Measurements from ENCODE around the gene ILF2. TPM values are rescaled to one million over a fixed set of nuclear protein-coding genes. Genes with fewer than 3 reads are reported as not detected.
"Not testable (repeated sequence)": the region's sequence is repeated elsewhere in the genome, so short reads cannot be mapped to it uniquely, and the experiment has no call there.

The ILF2 gene
- total and polyA plus RNA-seq, 2 experiments from 2014 or later, result 200 to 276 TPM

DNA sequence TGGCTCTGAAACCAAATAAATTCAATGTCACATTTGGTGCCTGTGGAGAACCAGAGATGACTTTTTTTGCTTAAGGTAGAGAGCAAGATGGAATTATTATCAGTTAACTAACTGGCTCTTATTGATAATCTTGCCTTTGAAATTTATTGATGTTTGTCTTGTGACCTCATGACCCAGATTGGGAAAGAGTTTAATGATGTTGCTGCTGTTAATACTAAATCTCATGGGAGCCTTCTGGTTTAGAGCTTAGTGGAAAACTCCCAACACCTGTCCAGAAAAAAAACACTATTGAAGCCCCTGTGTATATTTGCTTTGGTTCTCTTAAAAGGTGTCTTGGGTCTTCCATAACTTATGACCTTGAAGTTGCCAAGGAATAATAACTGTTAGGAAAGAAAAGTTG, 27.0 kb downstream of the ILF2 start:
- H3K9me3 ChIP-seq (ENCODE audit: low read depth), result no peaks in the 10 kb centered on the region
- no peak overlapping the region for H3K4me3 ChIP-seq
- no peak for DNase-seq (ENCODE audit: low read depth in 1 of 2, low spot score in 1 of 2)
- H3K27ac ChIP-seq, result peak overlapping the region; percentile 49
- H3K27me3 ChIP-seq, result no peaks in the 10 kb centered on the region
- peaks cover 68% of the 10 kb centered on the region for H3K36me3 ChIP-seq
- TF ChIP-seq, protein P1, sequence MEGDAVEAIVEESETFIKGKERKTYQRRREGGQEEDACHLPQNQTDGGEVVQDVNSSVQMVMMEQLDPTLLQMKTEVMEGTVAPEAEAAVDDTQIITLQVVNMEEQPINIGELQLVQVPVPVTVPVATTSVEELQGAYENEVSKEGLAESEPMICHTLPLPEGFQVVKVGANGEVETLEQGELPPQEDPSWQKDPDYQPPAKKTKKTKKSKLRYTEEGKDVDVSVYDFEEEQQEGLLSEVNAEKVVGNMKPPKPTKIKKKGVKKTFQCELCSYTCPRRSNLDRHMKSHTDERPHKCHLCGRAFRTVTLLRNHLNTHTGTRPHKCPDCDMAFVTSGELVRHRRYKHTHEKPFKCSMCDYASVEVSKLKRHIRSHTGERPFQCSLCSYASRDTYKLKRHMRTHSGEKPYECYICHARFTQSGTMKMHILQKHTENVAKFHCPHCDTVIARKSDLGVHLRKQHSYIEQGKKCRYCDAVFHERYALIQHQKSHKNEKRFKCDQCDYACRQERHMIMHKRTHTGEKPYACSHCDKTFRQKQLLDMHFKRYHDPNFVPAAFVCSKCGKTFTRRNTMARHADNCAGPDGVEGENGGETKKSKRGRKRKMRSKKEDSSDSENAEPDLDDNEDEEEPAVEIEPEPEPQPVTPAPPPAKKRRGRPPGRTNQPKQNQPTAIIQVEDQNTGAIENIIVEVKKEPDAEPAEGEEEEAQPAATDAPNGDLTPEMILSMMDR (IDR thresholded peaks at IDR 0.05; ENCODE audit: low read depth, low read length), result no peak
- no peaks in the 10 kb centered on the region for H3K4me1 ChIP-seq (ENCODE audit: low read depth)

DNA sequence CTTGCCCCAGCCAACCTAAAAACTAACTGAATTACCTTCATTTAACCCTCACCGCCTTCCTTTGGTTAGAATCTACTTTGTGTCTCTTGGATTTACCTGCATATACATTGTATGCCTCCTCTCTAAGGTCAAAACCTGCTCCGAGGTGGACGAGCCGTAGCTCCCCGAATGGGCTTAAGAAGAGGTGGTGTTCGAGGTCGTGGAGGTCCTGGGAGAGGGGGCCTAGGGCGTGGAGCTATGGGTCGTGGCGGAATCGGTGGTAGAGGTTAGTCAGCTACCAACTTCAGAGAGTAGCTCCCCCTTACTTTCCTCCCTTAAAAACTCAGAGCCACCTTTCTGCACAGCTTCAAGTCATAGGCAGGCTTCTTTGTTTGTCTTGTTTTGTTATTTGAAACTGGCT, 27.7 kb downstream of the ILF2 start:
- H3K27me3 ChIP-seq, result no peaks in the 10 kb centered on the region
- no peak overlapping the region for H3K4me3 ChIP-seq
- H3K9me3 ChIP-seq (ENCODE audit: low read depth), result no peaks in the 10 kb centered on the region
- TF ChIP-seq, protein P1 (IDR thresholded peaks at IDR 0.05; ENCODE audit: low read depth, low read length), result no peak
- H3K4me1 ChIP-seq (ENCODE audit: low read depth), result no peaks in the 10 kb centered on the region
- peaks cover 74% of the 10 kb centered on the region for H3K36me3 ChIP-seq
- H3K27ac ChIP-seq, result peak overlapping the region; percentile 2
- DNase-seq (ENCODE audit: low read depth in 1 of 2, low spot score in 1 of 2), result no peak

DNA sequence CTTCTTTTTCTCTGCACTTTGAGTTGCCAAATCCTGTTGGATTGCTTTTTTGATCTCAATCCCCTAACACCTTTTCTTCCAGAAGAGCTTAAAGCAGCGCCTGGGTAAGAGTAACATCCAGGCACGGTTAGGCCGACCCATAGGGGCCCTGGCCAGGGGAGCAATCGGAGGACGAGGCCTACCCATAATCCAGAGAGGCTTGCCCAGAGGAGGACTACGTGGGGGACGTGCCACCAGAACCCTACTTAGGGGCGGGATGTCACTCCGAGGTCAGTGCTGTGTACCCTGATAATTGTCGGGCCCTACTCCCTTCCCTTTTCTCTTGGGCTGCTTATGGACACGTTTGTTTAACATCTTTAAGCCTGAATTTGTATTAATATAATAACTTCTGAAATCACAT, 28.6 kb downstream of the ILF2 start:
- peaks cover 79% of the 10 kb centered on the region for H3K36me3 ChIP-seq
- no peaks in the 10 kb centered on the region for H3K4me1 ChIP-seq (ENCODE audit: low read depth)
- DNase-seq (ENCODE audit: low read depth in 1 of 2, low spot score in 1 of 2), result no peak

DNA sequence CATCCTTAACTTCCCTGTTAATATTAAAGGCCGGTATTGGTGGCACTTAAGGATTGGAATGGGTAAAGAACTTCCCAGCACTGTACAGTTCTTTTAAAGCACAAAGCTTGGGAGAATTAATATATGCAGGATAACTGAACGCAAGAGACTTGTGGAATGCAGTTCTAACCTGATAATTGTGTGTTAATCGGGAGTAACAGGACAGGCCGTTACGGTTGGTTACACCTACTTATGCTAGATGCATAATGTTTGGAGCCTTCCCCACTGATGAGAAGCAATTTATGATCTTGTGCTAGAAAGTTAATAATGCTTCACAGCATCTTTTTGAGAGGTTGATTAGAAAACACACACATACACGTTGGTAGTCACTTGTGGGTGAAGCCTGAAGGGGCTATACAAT, 29.9 kb downstream of the ILF2 start:
- no peak overlapping the region for H3K4me3 ChIP-seq
- DNase-seq (ENCODE audit: low read depth in 1 of 2, low spot score in 1 of 2), result no peak
- H3K36me3 ChIP-seq, result peaks cover 89% of the 10 kb centered on the region
- no peak overlapping the region for H3K27ac ChIP-seq
- TF ChIP-seq, protein P1 (IDR thresholded peaks at IDR 0.05; ENCODE audit: low read depth, low read length), result no peak
- H3K9me3 ChIP-seq (ENCODE audit: low read depth), result no peaks in the 10 kb centered on the region
- peaks cover 8% of the 10 kb centered on the region for H3K4me1 ChIP-seq (ENCODE audit: low read depth)
- no peaks in the 10 kb centered on the region for H3K27me3 ChIP-seq

More for the DNA sequence above, 28.6 kb downstream of the ILF2 start:
- Histone ChIP-seq H3K4me3 (no peak overlapping the region), H3K9me3 (ENCODE audit: low read depth) (no peaks in the 10 kb centered on the region), H3K27ac (peak overlapping the region; percentile 2), H3K27me3 (no peaks in the 10 kb centered on the region)
- TF ChIP-seq, protein P1 (IDR thresholded peaks at IDR 0.05; ENCODE audit: low read depth, low read length), result no peak

DNA sequence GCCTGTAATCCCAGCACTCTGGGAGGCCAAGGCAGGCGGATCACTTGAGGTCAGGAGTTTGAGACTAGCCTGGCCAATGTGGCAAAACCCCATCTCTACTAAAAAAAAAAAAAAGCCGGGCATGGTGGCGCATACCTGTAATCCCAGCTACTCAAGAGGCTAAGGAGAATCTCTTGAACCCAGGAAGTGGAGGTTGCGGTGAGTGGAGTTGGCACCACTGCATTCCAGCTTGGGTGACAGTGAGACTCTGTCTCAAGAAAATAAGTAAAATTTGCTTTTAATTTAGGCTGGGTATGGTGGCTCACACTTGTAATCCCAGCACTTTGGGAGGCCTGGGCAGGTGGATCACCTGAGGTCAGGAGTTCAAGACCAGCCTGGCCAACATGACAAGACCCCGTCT, 30.6 kb downstream of the ILF2 start:
- Histone ChIP-seq H3K36me3 (peaks cover 82% of the 10 kb centered on the region), H3K4me1 (ENCODE audit: low read depth) (peaks cover 14% of the 10 kb centered on the region)
- H3K27ac ChIP-seq; DNase-seq (ENCODE audit: low read depth in 1 of 2, low spot score in 1 of 2); H3K4me3 ChIP-seq; H3K27me3 ChIP-seq; H3K9me3 ChIP-seq (ENCODE audit: low read depth): not testable (repeated sequence)

DNA sequence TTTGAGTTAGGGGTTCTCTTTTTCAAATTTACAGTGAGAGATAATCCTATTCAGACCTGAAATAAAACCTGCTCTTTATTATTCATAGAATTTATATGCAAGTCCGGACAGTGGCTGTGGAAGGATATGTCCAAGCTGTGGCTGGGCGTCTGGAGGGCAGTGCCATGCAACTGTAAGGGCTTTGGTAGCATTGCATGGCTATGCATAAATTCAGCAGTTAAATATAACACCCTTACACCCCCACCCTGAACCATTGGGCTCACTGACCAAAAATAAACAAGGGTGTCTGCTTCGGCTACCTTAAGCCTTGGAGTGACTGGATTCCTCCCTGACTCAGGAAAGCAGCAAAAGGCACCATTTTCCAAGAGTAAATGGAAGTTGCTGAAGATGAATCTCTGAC, 31.5 kb downstream of the ILF2 start:
- H3K4me3 ChIP-seq, result no peak overlapping the region
- peaks cover 20% of the 10 kb centered on the region for H3K4me1 ChIP-seq (ENCODE audit: low read depth)
- H3K36me3 ChIP-seq, result peaks cover 74% of the 10 kb centered on the region
- TF ChIP-seq, protein P1 (IDR thresholded peaks at IDR 0.05; ENCODE audit: low read depth, low read length), result no peak
- no peak for DNase-seq (ENCODE audit: low read depth in 1 of 2, low spot score in 1 of 2)
- no peaks in the 10 kb centered on the region for H3K9me3 ChIP-seq (ENCODE audit: low read depth)
- no peaks in the 10 kb centered on the region for H3K27me3 ChIP-seq
- no peak overlapping the region for H3K27ac ChIP-seq
